Loucy (cell line): ENCODE data around the gene KL.

Source experiments
- H2AFZ ChIP-seq: fragments of 200-600 bp; sonication (generic); 2 replicates; pipeline ENCODE4 v1.6.0; 2016; ENCODE audit warnings: antibody characterized with exemption, mild to moderate bottlenecking, low read length, moderate library complexity
- H3F3A ChIP-seq: fragments of 200-600 bp; 2 replicates; pipeline ENCODE4 v1.6.0; 2016; ENCODE audit warnings: antibody characterized with exemption, low read depth, mild to moderate bottlenecking
- H3K27me3 ChIP-seq: fragments of 200-600 bp; sonication (generic); 2 replicates; pipeline ENCODE4 v1.6.1; 2014; ENCODE audit warnings: low read length, mild to moderate bottlenecking; ENCODE audit not compliant: insufficient read depth, poor library complexity, severe bottlenecking
- H3K36me3 ChIP-seq: fragments of 200-600 bp; sonication (generic); 2 replicates; pipeline ENCODE4 v1.6.1; 2016; ENCODE audit warnings: low read length; ENCODE audit not compliant: insufficient read depth
- H3K4me1 ChIP-seq: fragments of 200-600 bp; sonication (generic); 2 replicates; pipeline ENCODE4 v1.5.1; 2014; ENCODE audit warnings: low read length, mild to moderate bottlenecking; ENCODE audit not compliant: insufficient read depth, poor library complexity, severe bottlenecking
- H3K4me2 ChIP-seq: fragments of 200-600 bp; sonication (generic); 2 replicates; pipeline ENCODE4 v1.6.0; 2014; ENCODE audit warnings: antibody characterized with exemption, low read length, low read depth, mild to moderate bottlenecking; ENCODE audit not compliant: poor library complexity, severe bottlenecking
- H3K4me3 ChIP-seq: fragments of 200-600 bp; sonication (generic); 2 replicates; pipeline ENCODE4 v1.5.1; 2014; ENCODE audit warnings: low read length, mild to moderate bottlenecking, mixed read lengths; ENCODE audit not compliant: poor library complexity, severe bottlenecking
- H3K79me2 ChIP-seq: fragments of 200-600 bp; sonication (generic); 2 replicates; pipeline ENCODE4 v1.6.1; 2014; ENCODE audit warnings: low read length; ENCODE audit not compliant: insufficient read depth
- H3K9ac ChIP-seq: fragments of 200-600 bp; sonication (generic); 2 replicates; pipeline ENCODE4 v1.6.0; 2014; ENCODE audit warnings: mild to moderate bottlenecking, low read depth, low read length, moderate library complexity; ENCODE audit not compliant: poor library complexity, severe bottlenecking
- H3K9me2 ChIP-seq: fragments of 200-600 bp; sonication (generic); replicated peaks from 2 replicates; pipeline ENCODE4 v1.6.1; 2016; ENCODE audit warnings: low read depth, low read length, mixed read lengths
- H3K9me3 ChIP-seq: fragments of 200-600 bp; sonication (generic); 2 replicates; pipeline ENCODE4 v1.6.1; 2014; ENCODE audit warnings: mild to moderate bottlenecking, antibody characterized with exemption, low read length, low read depth; ENCODE audit not compliant: insufficient read depth
- H4K20me1 ChIP-seq: fragments of 200-600 bp; sonication (generic); 2 replicates; pipeline ENCODE4 v1.6.0; 2014; ENCODE audit warnings: antibody characterized with exemption, low read length, mild to moderate bottlenecking; ENCODE audit not compliant: insufficient read depth, poor library complexity, severe bottlenecking
- CTCF ChIP-seq: fragments of 200-600 bp; sonication (generic); conservative IDR thresholded peaks from 2 replicates; pipeline ENCODE4 v1.5.1; 2014; ENCODE audit warnings: mild to moderate bottlenecking, antibody characterized with exemption, low read length
- EZH2phosphoT487 ChIP-seq: fragments of 200-600 bp; IDR thresholded peaks from 2 replicates; pipeline ENCODE4 v1.6.1; 2018; ENCODE audit warnings: antibody characterized with exemption, mild to moderate bottlenecking, moderate library complexity, borderline replicate concordance

KL gene

DNA sequence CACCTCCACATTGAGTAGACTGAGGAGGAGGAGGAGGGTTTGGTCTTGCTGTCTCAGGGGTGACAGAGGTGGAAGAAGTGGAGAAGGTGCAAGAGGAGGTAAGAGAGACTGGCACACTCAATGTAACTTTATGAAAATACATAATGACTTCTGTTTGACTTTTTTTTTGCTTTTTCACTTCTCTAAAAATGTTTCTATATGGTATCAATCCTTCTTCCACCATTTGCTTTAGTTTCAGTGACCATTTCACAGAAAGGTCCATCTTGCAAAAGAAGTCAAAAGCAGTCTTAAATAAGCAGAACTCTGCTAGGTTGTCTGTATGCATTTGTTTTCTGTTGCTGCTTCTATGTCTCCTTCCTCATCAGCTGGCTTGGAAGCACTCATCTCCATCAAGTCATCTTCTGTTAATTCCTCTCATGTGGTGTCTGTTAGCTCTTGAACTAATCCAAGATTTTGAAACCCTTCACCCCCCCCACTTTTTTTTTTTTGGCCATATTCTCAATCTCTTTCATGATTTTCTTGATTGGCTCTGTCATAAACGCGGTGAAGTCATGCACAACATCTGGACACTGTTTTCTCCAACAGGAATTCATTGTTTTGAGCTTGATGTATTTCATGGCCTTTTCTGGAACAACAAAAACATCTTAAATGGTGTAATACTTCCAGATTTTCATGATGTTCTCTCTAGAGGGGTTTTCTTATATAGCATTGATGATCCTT is 80.8 kb downstream of the KL start:
- Histone ChIP-seq H3K36me3 (no peaks in the 10 kb centered on the region), H3K27me3 (no peaks in the 10 kb centered on the region), H3K9me3 (no peaks in the 10 kb centered on the region), H3K4me1 (no peaks in the 10 kb centered on the region), H3K4me2 (no peak overlapping the region), H3K4me3 (no peak overlapping the region), H3F3A (no peaks in the 10 kb centered on the region), H3K79me2 (no peaks in the 10 kb centered on the region), H3K9ac (no peak overlapping the region), H3K9me2 (no peaks in the 10 kb centered on the region), H4K20me1 (no peaks in the 10 kb centered on the region), H2AFZ (no peak overlapping the region)
- TF ChIP-seq CTCF (no peak), EZH2phosphoT487 (no peak)

DNA sequence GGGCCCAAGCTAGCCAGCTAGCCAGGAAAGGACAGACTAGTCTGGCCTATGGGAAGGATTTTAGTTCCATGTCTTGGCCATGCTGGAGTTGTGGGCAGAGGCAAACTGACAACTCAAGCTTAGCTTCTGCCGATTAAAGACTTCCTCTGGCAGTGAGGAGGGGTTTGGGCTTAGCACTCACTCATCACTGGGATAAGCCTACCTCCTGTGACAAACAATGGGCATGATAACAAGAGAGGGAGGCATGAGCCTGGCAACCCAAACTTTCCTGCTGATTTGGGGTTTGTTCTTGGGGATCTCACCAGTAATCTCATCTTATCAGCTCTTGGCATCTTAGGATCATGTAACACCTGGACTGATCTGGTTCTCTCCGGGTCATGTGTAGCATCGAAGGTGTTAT is 83.6 kb downstream of the KL start:
- no peak overlapping the region for H3K9ac ChIP-seq
- H3K9me2 ChIP-seq: no peaks in the 10 kb centered on the region

DNA sequence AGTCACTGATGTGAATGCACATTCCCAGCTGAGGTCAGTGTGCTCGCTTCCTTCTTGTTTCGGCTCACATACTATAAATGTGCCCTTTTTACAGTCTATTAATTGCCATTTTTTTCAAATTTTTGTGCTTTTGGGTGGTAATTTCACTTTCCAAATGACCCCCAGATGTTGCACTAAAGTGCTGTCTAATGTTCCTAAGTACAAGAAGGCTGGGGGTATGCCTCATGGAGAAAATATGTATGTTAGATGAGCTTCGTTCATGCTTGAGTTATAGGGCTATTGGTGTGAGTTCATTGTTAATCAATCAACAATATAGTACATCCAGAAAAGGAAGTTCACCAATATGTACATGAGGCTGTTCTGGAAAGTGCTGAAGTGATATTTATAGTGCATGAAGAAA is 84.7 kb downstream of the KL start:
- no peaks in the 10 kb centered on the region for H3K9me2 ChIP-seq
- no peak overlapping the region for H3K9ac ChIP-seq
- no peaks in the 10 kb centered on the region for H3K27me3 ChIP-seq
- H3K9me3 ChIP-seq: no peaks in the 10 kb centered on the region
- H3K4me2 ChIP-seq: no peak overlapping the region
- H3K4me3 ChIP-seq: no peak overlapping the region
- no peaks in the 10 kb centered on the region for H3K36me3 ChIP-seq
- no peaks in the 10 kb centered on the region for H3F3A ChIP-seq
- no peak overlapping the region for H2AFZ ChIP-seq
- H3K4me1 ChIP-seq: no peaks in the 10 kb centered on the region
- no peaks in the 10 kb centered on the region for H4K20me1 ChIP-seq
- TF ChIP-seq CTCF (no peak), EZH2phosphoT487 (no peak)
- H3K79me2 ChIP-seq: no peaks in the 10 kb centered on the region

More for the DNA sequence above, 83.6 kb downstream of the KL start:
- Histone ChIP-seq H2AFZ (no peak overlapping the region), H3K4me3 (no peak overlapping the region), H3K27me3 (no peaks in the 10 kb centered on the region), H3K4me1 (no peaks in the 10 kb centered on the region), H3K4me2 (no peak overlapping the region), H3F3A (no peaks in the 10 kb centered on the region), H4K20me1 (no peaks in the 10 kb centered on the region), H3K79me2 (no peaks in the 10 kb centered on the region), H3K36me3 (no peaks in the 10 kb centered on the region), H3K9me3 (no peaks in the 10 kb centered on the region)
- TF ChIP-seq EZH2phosphoT487 (no peak), CTCF (no peak)
